Stimulated activated CD4-positive, alpha-beta T cell treated with anti-CD3 and anti-CD28 coated beads, Interleukin-2, amount 100 ng/mL, for 4 hours (primary cell): ENCODE results near the gene HOOK2.
"Not testable (repeated sequence)": the region's sequence is repeated elsewhere in the genome, so short reads cannot be mapped to it uniquely, and the experiment has no call there.

ENCODE experiments used
- DNase-seq: peaks from one replicate; pipeline ENCODE4 v3.0.0-alpha.2; 2020; ENCODE audit warnings: low read depth

Gene HOOK2

DNA sequence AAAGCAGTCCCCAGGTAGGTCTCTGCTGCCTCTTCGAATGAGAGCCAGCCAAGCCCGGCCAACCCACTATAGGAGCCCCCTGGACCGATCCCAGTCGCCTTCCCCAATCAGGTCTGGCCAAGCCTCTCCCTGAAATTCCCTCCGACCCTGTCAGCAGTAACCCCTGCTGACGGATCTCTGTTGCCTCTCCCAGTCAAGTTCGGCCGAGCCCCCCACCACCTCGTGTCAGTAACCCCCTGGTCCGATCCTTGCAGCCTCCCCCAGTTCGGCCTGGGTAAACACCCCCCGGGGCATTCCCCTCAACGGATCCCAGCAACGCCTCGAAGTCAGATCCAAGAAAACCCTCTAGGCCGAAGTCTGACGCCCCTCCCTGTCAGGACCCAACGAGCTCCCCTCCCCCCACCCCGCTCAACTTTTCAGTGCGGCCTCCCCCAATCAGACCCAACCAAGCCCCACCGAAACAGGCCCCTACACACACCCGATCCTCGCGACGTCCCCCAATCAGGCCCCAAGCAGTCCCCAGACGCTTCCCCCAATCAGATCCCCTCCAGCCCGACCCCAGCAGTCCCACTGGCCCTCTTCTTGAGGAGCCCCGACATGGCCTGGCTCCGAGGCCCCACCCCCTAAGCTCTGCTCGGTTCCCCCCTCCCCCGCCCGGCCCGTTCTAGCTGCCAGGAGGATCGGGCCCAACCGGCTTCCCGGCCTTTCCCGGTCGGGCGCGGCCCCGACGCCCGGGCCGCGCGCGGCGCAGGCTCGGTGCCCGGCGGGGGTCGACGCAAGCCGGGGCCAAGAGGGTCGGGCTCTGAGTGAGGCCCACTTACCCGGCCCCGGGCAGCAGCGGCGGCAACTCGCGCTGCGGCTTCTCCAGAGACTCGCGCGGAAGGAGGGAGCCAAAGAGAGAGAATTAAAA is 53.4 kb downstream of the HOOK2 start:
- no peak for DNase-seq

GRCh38 chr19:12720851-12721655 is 54.3 kb downstream of the HOOK2 start:
- no peak for DNase-seq

DNA sequence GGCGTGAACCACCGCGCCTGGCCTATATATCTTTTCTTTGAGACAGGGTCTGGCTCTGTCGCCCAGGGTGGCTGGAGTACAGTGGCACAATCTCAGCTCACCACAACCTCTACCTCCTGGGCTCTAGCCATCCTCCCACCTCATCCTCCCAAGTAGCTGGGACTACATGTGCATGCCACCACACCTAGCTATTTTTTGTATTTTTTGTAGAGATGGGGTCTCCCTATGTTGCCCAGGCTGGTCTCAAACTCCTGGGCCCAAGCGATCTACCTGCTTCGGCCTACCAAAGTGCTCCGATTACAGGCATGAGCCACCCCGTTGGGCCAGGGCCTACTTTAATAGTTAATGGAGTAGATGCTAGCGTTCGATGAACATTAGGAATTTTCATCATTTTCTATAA is 55.1 kb downstream of the HOOK2 start:
- DNase-seq, result no peak

DNA sequence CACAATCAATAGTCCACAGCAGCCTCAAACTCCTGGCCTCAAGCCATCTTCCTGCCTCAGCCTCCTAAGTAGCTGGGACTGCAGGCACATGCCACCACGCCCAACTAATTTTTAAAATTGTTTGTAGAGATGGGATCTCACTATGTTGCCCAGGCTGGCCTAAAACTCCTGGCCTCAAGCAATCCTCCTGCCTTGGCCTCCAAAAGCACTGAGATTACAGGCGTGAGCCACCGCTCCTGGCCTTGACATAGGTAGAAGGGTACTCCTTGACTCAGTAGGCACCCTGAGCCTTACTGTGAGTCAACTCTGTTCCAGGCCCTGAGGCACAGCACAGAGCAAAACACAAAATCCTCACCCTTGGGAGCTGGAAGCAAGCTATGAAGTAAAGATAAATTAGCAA is 59.4 kb downstream of the HOOK2 start:
- DNase-seq, result no peak

GRCh38 chr19:12715102-12715501 is 60.2 kb downstream of the HOOK2 start:
- DNase-seq, result no peak

DNA sequence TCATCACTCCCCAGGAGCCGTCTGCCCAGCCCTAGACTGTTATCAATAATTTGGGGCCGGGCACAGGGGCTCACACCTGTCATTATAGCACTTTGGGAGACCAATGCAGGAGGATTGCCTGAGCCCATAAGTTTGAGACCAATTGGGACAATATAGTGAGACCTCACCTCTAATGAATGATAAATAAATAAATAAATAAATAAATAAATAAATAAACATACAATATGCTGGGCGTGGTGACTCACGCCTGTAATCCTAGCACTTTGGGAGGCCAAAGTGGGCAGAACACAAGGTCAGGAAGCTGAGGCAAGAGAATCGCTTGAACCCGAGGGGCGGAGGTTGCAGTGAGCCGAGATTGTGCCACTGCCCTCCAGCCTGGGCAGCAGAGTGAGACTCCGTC is 62.0 kb downstream of the HOOK2 start:
- DNase-seq, result not testable (repeated sequence)
